ENCODE data around the gene NUP210. TPM values are rescaled to one million over a fixed set of nuclear protein-coding genes. Genes with fewer than 3 reads are reported as not detected.

The NUP210 gene
- total RNA-seq, 1 donor from 2014 or later: 1.4 TPM

GRCh38 chr3:13278783-13279531 is 141.2 kb downstream of the NUP210 start:
- no peak overlapping the region for H3K27ac Mint-ChIP-seq (ENCODE audit: unreplicated experiment)
- no peak overlapping the region for H3K4me3 Mint-ChIP-seq (ENCODE audit: unreplicated experiment)

GRCh38 chr3:13277860-13278531 is 142.1 kb downstream of the NUP210 start:
- H3K4me1 Mint-ChIP-seq (ENCODE audit: unreplicated experiment): peaks cover 17% of the 10 kb centered on the region
- H3K4me3 Mint-ChIP-seq (ENCODE audit: unreplicated experiment): no peak overlapping the region
- no peaks in the 10 kb centered on the region for H3K36me3 Mint-ChIP-seq (ENCODE audit: unreplicated experiment)
- no peak for TF ChIP-seq CTCF (IDR thresholded peaks at IDR 0.05)
- H3K27ac Mint-ChIP-seq (ENCODE audit: unreplicated experiment): no peak overlapping the region
- H3K9me3 Mint-ChIP-seq (ENCODE audit: unreplicated experiment): no peaks in the 10 kb centered on the region
- no peak for DNase-seq (ENCODE audit: extremely low spot score, unreplicated experiment)
- H3K27me3 Mint-ChIP-seq (ENCODE audit: unreplicated experiment): peaks cover 36% of the 10 kb centered on the region

More at GRCh38 chr3:13278783-13279531, 141.2 kb downstream of the NUP210 start:
- Mint-ChIP-seq H3K27me3 (ENCODE audit: unreplicated experiment) (peaks cover 44% of the 10 kb centered on the region), H3K36me3 (ENCODE audit: unreplicated experiment) (peaks cover 4% of the 10 kb centered on the region), H3K9me3 (ENCODE audit: unreplicated experiment) (peaks cover 4% of the 10 kb centered on the region), H3K4me1 (ENCODE audit: unreplicated experiment) (peaks cover 21% of the 10 kb centered on the region)
- no peak for TF ChIP-seq CTCF (IDR thresholded peaks at IDR 0.05)
- DNase-seq (ENCODE audit: extremely low spot score, unreplicated experiment): no peak

GRCh38 chr3:13277196-13277813 is 142.8 kb downstream of the NUP210 start:
- Mint-ChIP-seq H3K27me3 (ENCODE audit: unreplicated experiment) (peaks cover 41% of the 10 kb centered on the region), H3K36me3 (ENCODE audit: unreplicated experiment) (no peaks in the 10 kb centered on the region), H3K4me3 (ENCODE audit: unreplicated experiment) (no peak overlapping the region), H3K27ac (ENCODE audit: unreplicated experiment) (peak overlapping the region; percentile 43), H3K9me3 (ENCODE audit: unreplicated experiment) (no peaks in the 10 kb centered on the region), H3K4me1 (ENCODE audit: unreplicated experiment) (peaks cover 17% of the 10 kb centered on the region)
- no peak for TF ChIP-seq CTCF (IDR thresholded peaks at IDR 0.05)
- DNase-seq (ENCODE audit: extremely low spot score, unreplicated experiment): no peak

- DNase-seq (ENCODE audit: extremely low spot score, unreplicated experiment): no peak
- Mint-ChIP-seq H3K9me3 (ENCODE audit: unreplicated experiment) (no peaks in the 10 kb centered on the region), H3K4me1 (ENCODE audit: unreplicated experiment) (peaks cover 14% of the 10 kb centered on the region), H3K27ac (ENCODE audit: unreplicated experiment) (peak overlapping the region; percentile 43), H3K4me3 (ENCODE audit: unreplicated experiment) (no peak overlapping the region), H3K27me3 (ENCODE audit: unreplicated experiment) (peaks cover 46% of the 10 kb centered on the region), H3K36me3 (ENCODE audit: unreplicated experiment) (no peaks in the 10 kb centered on the region)
- TF ChIP-seq CTCF (IDR thresholded peaks at IDR 0.05): no peak
Observed at GRCh38 chr3:13276438-13277195, 143.5 kb downstream of the NUP210 start.
